ENCODE data around the gene KMT2A. TPM values are rescaled to one million over a fixed set of nuclear protein-coding genes. Genes with fewer than 3 reads are reported as not detected.

Gene KMT2A
- total and polyA plus RNA-seq, 2 experiments from 2014 or later: 34.3 to 72.2 TPM

GRCh38 chr11:118514103-118514502, 77.8 kb downstream of the KMT2A start (continued):
- no peak for TF ChIP-seq REST (IDR thresholded peaks at IDR 0.05; ENCODE audit: unreplicated experiment)
- no peak for TF ChIP-seq ZNF462 (CRISPR knock-in tag; IDR thresholded peaks at IDR 0.05)
- TF ChIP-seq EZH2phosphoT487 (IDR thresholded peaks at IDR 0.05; ENCODE audit: unreplicated experiment): no peak

GRCh38 chr11:118519549-118519948, 83.3 kb downstream of the KMT2A start:
- peaks cover 5% of the 10 kb centered on the region for H4K20me1 ChIP-seq (replicated peaks; ENCODE audit: insufficient read depth)
- H3K36me3 Mint-ChIP-seq (ENCODE audit: low read depth): peaks cover 84% of the 10 kb centered on the region
- peaks cover 32% of the 10 kb centered on the region for H3F3A ChIP-seq (replicated peaks; ENCODE audit: low read depth)
- H3K4me3 ChIP-seq: no peak overlapping the region
- no peaks in the 10 kb centered on the region; the same call in 2 of the 3 replicates for H3K9me3 Mint-ChIP-seq
- H3K36me3 ChIP-seq (ENCODE audit: insufficient read depth): peaks cover 60% of the 10 kb centered on the region
- H3K27ac Mint-ChIP-seq: no peak overlapping the region
- H2AFZ ChIP-seq: no peak overlapping the region
- DNase-seq (ENCODE audit: low spot score): no peak
- no peak overlapping the region for H3K27ac ChIP-seq (ENCODE audit: low read depth)
- no peaks in the 10 kb centered on the region for H3K4me1 ChIP-seq (ENCODE audit: insufficient read depth)
- no peaks in the 10 kb centered on the region for H3K9me2 ChIP-seq (ENCODE audit: insufficient read depth)
- peaks cover 6% of the 10 kb centered on the region for H3K27me3 Mint-ChIP-seq (ENCODE audit: insufficient read depth, low read depth, poor library complexity)
- H3K4me3 Mint-ChIP-seq: no peak overlapping the region
- ATAC-seq: no peak
- H3K79me2 ChIP-seq (replicated peaks; ENCODE audit: insufficient read depth): no peaks in the 10 kb centered on the region
- H3K27me3 ChIP-seq (ENCODE audit: insufficient read depth): no peaks in the 10 kb centered on the region
- H3K4me2 ChIP-seq: no peak overlapping the region
- peaks cover 3% of the 10 kb centered on the region; the same call in 2 of the 3 replicates for H3K4me1 Mint-ChIP-seq
- TF ChIP-seq NANOG (IDR thresholded peaks at IDR 0.05; ENCODE audit: borderline replicate concordance): no peak
- no peak for TF ChIP-seq POLR2AphosphoS5 (IDR thresholded peaks at IDR 0.05; ENCODE audit: low read depth)
- no peak for TF ChIP-seq ZNF462 (CRISPR knock-in tag; IDR thresholded peaks at IDR 0.05)
- no peak for TF ChIP-seq EZH2 (IDR thresholded peaks at IDR 0.05; ENCODE audit: low read depth, unreplicated experiment)
